Measurements from ENCODE around the gene BEGAIN.

Gene BEGAIN

DNA sequence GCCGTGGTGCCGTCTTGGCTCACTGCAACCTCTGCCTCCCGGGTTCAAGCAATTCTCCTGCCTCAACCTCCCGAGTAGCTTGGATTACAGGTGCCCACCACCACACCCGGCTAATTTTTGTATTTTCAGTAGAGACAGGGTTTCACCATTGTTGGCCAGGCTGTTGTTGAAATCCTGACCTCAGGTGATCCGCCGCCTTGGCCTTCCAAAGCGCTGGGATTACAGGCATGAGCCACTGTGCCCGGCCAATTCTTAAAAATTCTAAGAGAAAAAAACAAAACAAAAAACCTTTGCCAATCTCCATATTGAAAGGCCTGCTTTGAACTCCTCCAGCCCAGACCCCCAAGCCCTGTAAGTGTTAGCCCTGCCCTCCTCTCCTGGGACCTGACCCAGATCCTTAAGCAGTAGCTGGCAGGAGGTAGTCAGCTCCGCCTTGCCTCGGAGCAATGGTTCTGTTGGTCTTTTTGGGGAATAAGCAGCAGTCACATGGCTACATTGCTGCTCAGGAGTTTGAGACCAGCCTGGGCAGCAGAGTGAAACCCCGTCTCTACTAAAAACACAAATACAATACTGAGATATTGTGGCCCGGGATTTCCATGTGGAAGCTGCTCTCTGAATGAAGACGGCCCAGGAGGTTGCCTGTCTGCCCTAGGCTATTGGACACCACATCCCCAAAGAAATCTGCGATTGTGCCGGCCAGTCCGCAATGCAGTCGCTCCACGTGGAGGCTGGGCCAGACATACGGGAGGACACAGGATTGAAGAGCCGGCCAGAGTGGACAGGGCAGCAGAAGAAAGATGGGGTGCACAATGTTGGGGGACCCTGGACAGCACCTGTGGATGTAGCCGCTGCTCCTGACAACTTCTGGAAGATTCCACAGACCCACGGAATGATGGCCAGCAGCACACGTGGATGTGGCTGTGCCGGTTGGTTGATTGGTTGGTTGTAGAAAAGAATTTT is 28.8 kb upstream of the BEGAIN start:
- DNase-seq, result no peak

DNA sequence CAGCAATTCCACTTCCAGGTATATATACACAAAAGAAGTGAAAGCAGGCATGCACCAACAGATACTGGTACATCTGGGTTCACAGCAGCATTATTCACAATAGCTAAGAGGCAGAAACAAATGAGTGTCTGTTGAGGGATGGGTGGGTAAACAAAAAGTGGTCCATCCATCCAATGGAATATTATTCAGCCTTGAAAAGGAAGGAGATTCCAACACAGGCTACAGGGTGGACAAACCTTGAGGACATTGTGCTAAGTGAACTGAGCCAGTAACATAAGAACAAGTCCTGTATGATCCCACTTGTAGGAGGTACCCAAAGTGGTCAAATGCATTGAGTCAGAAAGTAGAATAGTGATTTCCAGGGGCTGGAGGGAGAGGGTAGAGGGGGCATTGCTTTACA is 27.6 kb upstream of the BEGAIN start:
- DNase-seq, result no peak

DNA sequence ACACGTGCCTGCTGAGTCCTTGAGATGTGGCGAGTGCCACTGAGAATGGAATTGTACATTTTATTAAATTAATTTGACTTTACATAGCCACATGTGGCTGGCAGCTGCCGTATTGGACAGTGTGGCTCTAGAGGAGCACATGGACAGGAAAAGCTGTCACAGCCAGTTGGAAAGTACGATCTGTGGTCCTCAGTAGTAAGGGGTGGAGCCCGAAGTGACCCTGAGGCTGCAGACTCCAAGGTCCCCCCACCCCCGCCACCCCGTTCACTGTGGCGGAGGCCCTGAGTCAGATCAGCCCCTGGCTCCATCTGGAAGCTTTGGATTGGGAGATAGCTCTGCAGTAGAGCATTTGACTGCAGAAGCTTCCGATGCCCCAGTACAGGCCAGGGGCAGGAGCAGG is 25.8 kb upstream of the BEGAIN start:
- DNase-seq, result no peak

DNA sequence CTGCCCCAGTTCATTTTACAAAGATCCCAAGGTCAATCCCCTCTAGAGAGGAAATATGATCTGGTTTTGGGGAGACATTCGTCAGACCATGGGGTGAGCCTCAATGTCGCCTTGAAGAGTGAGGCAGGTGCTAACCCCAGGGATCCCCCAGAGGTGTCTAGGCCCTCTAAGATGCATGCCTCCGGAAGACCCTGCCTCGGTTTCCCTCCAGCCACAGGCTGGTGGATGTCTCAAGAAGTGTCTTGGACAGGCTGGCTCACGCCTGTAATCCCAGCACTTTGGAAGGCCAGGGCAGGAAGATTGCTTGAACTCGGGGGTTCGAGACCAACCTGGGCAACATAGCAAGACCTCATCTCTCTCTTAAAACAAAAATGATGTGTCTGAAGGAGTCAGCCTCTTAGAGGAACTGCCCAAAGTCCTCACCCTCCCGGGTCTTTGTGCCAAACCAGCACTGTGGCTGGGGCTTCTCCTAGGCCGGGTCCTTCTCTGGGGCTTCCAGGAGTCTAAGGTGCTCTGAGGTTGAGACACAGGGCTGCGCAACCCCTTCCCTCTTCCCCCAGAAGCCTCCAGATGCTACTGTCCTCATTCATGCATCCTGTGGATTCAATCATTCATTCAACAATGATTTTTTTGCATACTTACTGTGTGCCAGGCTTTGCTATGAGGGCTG is 24.7 kb upstream of the BEGAIN start:
- no peak for DNase-seq

DNA sequence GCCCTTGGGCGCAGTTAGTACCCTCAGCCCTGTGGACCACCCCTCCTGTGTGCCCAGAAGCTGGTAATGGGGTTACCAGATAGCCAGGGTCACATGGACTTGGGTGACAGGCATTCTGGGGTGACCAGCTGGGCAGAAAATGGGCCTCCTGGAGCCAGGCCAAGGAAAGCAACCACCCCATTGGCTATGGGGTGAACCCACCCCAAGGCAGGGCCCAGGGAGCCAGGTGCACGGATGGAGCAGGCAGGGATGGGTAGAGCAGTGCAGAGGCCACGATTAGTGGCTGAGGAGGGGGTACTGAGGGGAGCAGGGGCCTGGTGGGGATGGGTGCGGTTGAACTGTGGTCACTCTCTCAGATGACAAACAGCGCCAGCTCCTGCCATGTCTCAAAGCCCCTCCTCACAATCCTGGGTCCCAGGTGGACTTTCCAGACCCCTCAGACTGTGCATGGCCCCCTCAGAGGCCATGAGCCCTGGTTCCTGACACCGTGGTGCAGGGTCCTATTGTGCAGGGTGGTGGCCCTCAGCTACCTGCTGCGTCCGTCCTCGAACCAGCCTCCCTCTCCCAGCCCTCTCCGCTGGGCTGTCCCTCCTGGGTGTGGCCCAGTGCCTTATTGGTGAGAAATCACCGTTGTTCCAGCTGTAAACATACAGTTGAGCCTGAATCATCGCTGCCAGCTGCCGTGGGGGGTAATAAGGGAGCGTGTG is 23.4 kb upstream of the BEGAIN start:
- DNase-seq, result no peak

DNA sequence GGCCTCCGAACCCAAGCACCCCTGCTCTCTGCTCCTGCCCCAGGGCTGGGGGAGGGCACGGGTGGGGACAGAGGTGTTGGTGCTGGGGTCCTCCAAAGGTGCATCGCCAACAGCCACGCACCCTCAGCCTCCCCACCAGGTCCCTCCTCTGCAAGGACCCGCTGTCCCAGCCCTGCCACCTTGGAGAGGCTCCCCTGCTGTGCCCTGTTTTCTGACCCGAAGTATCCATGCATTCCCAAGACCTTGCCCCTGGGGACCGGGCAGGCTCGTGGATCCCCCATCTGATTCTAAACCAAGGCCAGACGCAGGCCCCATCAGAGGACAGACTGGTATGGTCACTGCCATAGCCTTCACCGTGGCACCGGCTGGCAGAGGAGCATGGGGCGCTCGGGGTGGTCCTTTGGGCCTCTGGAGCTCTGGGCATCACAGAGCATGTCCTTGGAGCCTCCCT is 22.7 kb upstream of the BEGAIN start:
- no peak for DNase-seq

DNA sequence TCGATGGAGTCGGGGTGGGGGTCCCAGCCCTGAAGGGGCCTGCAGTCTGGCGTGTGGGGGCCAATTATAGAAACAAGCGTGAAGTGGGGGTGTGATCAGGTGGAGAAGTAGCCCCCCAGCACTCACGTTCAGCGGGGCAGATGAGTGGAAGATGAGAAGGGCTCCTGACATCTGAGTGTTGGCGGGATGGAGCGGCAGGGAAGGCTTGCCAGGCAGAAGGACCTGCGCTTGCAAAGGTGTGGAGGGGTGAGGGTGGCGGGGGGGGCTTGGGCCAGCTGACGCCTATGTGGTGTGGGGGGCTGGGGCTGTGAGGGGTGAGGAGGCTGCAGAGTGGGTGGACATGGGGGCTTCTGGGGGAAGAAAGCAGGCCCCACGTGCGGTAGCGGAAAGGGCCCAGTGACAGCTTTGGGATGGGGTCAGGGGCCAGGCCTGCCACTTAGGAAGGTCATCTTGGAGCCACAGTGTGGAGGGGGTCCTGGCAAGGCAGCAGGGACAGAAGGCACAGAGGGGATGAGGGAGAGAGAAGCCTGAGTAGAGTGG is 22.2 kb upstream of the BEGAIN start:
- no peak for DNase-seq

DNA sequence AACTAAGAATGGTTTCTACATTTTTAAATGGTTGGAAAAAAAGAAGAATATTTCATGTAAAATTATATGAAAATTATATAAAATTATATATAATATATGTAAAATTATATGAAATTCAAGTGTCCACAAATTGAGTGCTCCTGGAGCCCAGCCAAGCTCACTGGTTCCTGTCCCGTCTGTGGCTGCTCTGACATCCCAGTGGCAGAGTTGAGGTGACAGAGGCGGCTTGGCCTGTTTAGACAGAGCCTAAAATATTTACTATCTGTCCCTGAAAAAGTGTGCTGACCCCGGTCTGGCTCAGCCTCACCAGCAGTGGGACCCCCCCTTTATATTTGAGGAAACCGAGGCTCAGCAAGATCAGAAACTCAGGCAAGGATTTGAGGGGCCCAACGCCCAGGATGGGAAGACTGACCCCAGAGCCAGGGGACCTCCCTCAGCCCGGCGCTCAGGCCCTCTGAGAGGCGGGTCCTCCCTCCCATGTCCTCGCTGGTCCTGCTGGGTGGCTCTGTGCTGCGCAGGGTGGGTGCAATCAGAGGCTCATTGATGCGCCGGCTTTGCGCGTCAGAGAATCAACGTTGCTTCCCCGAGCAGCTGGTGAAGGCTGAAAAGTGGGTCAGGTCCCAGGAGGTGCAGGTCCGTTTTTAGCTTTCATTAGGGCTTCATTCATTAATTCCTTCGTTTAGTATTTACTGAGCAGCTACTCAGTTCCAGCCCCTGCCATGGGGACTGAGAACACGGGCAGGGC is 21.5 kb upstream of the BEGAIN start:
- DNase-seq, result no peak

DNA sequence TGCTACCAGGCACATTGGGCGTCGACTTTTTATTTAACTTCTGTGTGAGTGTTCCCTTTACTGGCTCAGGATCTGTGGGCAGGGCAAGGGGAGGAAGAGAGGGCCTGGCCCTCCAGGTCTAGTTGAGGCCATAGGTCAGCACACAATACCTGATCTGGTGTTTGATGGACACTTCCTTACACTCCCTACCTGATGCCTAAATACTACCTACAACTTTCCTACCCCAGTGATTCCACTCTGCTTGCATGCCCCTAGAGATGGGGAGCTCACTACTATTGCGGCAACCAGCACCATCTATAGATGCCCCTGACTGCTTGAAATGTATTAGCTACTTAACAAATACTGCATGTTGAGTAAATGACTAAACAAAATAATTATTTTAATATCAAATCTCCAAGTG is 20.8 kb upstream of the BEGAIN start:
- DNase-seq, result no peak

DNA sequence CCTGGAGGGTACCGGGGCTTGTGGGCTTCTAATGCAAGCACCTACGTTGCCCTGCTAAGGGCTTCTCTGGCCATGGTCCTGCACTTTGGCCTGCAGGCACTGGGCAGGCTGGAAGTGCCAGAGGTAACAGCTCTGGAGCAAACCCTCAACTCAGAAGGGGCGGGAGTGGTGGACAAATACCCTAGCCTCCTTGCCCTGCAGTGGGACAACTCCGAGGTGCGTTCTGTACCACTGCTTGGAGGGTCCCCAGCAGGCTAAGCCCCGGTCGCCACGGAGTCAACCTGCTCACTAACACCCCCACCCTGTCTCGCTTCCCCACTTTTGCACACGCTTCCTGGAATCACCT is 20.4 kb upstream of the BEGAIN start:
- no peak for DNase-seq

DNA sequence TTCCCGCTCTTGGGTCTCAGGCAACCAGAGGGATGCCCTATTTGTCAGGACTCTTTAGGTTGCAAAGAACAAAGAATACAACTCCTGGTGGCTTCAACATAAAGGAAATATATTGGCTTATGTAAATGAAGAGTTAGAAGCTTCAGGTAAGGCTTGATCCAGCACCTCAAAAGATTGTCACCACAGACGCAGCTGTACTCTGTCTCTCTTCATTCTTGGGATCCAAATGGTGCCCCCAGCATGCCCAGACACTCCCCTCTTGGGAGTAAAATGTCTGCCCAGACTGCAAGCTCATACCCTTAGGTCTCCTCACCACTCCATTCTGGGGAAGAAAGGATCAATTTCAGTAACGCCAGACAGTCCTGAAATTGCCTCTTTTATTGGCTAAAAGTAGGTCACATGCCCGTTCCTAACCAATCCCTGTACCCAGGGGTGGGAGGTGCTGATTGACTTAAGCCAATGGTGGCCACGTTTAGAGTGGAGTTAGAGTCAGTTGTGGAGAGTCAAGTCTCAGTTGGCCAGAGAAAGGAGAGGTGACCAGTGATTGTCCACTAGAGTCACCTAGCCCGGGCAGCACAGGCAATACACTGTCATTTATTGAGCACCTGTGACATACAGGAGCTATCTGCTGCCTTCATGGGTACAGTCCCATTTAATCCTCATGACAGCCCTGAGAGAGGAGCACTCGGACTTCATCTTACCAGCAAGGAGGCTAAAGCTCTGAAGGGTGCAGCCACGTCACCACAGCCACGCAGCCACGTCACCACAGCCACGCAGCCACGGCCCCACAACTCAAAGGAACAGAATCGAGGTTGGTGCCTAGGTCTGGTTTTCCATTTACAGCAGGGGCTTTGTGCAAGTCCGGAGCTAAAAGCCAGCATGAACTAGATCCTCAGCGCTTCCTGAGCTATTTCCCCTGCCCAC is 19.7 kb upstream of the BEGAIN start:
- no peak for DNase-seq

DNA sequence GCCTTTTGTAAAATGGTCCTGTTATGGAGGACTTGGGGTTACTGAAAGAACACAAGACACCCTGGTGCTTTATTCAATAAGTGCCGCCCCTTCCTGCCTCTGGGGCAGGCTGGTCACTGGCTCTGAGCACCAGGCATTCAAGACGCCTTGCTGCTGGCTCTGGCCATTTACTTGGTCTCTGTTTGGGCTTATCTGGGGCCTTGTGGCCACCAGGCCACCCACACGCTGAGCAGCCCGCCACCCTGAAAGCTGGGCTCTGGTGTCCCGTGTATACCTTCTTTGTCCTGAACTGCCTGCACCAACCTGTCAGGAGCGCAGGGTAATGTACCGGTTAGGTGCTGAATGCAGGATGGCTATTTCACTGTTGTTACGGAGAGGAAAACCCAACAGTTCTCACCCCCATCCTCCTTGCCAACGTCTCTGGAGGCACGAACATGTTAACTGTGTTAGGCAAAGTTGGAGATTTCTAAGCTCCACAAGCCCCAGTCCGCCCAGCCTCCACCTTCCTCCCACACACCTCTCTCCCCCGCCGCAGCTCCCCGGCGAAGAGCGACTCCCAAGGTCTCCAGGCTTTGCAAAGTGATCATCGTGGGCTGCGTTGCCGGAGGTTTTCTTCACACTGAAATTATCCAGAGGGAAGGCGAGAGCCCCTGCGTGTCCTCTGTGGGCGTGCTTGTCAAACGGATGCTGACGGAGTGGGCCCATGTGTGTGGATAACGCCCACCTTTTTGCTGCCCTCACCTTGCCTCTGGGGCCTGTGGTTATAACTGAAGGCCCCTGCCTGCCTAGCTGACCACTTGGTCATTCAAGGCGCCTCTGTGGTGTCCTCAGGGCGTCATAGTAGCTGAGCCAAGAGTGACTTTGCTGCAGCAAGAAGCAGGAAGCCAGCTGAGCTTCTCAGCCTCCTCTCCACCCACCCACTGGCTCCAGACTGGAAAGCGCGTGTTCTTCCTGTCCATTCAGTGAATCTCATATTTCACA is 18.8 kb upstream of the BEGAIN start:
- DNase-seq, result no peak

DNA sequence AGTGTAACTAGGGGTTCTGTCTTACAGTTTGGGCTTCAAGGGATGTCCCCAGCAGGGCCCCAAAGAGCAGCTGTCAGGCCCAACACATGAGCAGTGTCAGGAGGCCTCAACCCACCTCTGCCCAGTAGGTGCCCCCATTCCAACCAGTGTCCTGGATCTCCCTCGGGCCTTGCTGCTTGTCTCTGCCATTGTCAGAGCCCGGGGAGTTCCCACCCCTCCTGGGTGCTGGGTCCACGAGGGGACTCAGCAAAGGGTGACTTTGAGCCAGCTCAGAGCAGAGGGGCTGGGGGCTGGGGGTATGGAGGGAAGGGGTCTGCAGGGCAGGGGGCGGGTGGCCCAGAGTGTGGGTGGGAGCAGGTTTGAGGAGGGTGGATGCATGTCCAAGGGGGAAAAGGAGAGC is 18.0 kb upstream of the BEGAIN start:
- DNase-seq, result no peak

DNA sequence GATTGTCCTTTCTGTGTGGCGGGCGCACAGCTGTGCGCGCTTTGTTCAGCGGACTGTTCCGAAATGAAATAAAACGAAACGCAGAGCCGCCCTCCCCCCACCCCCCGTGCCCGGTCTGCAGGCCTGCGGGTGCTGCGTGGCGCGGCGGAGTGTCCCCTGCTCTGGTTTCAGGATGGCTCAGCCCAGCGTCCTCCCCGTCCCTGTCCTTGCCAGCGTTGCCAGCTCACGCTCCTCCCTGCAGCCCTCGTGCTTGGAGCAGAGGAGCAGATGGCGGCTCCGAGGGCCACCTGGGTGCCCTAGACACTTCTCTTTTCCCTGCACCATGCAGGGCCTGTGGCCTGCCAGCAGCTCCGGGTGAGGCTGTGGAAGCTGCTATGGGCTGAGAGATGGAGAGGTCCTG is 17.5 kb upstream of the BEGAIN start:
- no peak for DNase-seq

DNA sequence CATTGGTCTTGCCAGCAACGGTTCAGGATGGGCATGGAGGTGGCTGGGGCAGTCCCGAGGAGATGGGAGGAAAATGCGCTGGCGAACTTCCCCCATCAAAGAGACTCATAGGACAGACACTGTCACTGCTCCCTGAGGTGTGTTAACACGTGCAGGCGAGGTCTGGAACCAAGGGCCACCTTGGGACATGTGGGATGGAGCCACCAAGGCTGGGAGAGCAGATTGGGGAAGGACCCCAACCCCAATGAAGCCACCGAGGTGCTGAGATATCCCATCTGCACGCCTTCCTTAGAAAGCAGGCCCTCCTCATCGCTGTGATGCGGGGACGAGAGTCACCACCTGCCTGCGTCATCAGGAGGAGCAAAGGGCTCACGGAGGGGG is 16.9 kb upstream of the BEGAIN start:
- DNase-seq, result no peak

DNA sequence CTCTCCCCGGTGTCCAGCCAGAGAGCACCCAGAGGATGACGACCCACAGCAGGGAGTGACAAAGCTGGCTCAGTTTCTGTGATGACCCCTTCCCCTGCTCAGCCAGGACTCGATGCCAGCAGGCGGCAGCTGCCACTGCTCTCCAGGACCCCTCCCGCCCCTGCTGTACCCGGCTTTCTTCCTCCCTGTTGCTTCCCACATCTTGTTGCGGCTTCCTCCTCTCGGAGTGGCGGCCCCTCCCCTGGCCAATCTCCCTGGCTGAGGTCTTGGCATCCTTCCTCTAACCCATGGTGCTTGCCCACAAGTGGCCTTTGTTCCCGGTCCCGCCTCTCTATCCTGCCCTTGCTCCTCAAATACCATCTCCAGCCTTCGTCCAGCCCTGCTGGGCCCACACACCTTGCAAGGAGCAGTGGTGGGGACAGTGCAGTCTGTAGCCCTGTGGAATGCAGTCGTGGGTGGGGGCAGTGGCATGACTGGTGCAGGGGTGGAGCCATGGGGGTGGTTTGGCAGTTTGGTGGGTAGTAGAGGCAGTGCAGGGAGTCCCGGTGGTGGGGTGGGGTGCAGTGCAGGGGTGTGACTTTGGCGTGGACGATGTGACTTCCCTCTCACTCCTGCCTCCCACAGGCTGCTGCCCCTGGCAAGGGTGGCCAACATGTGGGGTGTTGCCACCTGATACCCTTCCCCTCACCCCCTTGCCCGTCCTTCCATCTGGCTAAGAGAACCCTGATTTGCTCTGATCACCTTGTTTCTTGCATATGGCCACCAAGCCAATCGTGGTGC is 16.3 kb upstream of the BEGAIN start:
- DNase-seq, result no peak

DNA sequence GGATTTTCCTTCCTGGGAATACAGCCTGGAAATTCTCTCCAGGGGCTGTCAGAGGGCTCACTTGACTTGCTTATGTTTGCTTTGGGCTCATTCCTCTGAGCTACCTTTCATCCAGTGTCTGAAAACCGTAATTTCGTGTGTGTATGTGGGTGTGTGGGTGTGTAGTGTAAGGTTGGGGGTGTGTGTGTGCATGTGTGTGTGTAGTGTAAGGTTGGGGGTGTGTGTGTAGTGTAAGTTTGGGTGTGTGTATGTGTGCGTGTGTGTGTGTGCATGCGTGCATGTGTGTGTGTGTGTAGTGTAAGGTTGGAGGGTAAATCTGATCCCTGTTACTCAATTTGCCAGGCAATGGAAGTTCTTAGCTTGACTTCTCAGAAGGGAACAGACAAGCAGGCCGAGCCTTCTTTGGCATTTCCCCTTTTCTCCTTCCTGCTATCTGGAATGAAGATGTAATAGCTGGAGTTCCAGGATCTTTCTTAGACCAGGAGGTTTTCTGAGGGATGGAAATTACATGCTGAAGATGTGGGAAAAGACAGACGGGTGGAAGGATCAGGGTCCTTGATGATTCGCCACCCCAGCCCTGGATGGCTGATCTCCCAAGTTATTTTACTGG is 15.5 kb upstream of the BEGAIN start:
- DNase-seq, result no peak

DNA sequence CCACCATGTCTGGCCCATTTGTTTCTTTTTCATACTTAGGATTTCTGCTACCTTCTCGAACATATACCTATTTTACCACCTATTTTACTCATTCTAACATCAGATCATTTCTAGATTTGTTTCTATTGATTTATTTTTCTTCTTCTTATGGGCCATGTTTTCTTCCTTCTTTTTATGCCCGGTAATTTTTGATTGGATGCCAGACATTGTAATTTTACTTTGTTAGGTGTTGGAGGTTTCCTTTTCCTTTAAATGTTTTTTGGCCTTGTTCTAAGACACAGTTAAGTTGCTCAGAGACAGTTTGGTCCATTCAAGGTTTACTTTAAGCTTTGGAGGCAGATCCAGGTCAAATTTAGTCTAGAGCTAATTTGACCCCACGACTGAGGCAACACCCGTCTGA is 14.7 kb upstream of the BEGAIN start:
- no peak for DNase-seq

DNA sequence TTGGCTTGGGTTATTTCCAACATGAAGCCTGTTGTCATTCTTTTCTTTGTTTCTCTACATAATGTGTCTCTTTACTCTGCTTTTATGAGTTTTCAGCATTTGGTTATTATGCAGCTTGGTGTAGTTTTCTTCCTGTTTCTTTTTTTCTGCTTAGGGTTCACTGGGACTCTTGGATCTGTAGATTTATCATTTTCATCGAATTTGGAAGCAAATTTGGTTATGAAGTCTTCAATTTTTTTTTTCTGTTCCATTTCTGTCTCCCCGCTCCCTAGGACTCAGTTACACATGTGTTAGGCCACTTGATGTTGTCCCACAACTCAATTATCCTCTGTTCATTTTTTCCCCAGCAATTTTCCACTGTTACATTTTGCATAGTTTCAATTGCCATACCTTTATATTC is 13.8 kb upstream of the BEGAIN start:
- DNase-seq, result no peak

All from CD4-positive, alpha-beta T cell treated with Interleukin-12 subunit alpha and Interleukin-12 subunit beta, for 1 hour (primary cell).